ENCODE measurements around the gene PDPK1.

- no peak for TF ChIP-seq CTCF (IDR thresholded peaks at IDR 0.05; ENCODE audit: low read depth, low read length, missing input control)
- TF ChIP-seq TAF1 (conservative IDR thresholded peaks at IDR 0.05), result no peak
- TF ChIP-seq ZBTB33 (IDR thresholded peaks at IDR 0.05), result no peak
- TF ChIP-seq, protein P1, sequence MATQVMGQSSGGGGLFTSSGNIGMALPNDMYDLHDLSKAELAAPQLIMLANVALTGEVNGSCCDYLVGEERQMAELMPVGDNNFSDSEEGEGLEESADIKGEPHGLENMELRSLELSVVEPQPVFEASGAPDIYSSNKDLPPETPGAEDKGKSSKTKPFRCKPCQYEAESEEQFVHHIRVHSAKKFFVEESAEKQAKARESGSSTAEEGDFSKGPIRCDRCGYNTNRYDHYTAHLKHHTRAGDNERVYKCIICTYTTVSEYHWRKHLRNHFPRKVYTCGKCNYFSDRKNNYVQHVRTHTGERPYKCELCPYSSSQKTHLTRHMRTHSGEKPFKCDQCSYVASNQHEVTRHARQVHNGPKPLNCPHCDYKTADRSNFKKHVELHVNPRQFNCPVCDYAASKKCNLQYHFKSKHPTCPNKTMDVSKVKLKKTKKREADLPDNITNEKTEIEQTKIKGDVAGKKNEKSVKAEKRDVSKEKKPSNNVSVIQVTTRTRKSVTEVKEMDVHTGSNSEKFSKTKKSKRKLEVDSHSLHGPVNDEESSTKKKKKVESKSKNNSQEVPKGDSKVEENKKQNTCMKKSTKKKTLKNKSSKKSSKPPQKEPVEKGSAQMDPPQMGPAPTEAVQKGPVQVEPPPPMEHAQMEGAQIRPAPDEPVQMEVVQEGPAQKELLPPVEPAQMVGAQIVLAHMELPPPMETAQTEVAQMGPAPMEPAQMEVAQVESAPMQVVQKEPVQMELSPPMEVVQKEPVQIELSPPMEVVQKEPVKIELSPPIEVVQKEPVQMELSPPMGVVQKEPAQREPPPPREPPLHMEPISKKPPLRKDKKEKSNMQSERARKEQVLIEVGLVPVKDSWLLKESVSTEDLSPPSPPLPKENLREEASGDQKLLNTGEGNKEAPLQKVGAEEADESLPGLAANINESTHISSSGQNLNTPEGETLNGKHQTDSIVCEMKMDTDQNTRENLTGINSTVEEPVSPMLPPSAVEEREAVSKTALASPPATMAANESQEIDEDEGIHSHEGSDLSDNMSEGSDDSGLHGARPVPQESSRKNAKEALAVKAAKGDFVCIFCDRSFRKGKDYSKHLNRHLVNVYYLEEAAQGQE (IDR thresholded peaks at IDR 0.05), result no peak
- no peak for TF ChIP-seq JUND (IDR thresholded peaks at IDR 0.05)
- no peak for TF ChIP-seq RAD21 (IDR thresholded peaks at IDR 0.05)
- TF ChIP-seq, protein P2, sequence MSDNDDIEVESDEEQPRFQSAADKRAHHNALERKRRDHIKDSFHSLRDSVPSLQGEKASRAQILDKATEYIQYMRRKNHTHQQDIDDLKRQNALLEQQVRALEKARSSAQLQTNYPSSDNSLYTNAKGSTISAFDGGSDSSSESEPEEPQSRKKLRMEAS (IDR thresholded peaks at IDR 0.05), result no peak
- TF ChIP-seq GABPA (IDR thresholded peaks at IDR 0.05 in 1 of 2, conservative IDR thresholded peaks at IDR 0.05 in 1 of 2), result no peak
- TF ChIP-seq YY1 (IDR thresholded peaks at IDR 0.05), result no peak
- TF ChIP-seq RXRA (IDR thresholded peaks at IDR 0.05), result no peak
Measured at GRCh38 chr16:2595393-2596205, 57.8 kb downstream of the PDPK1 start.
